Astrocyte (in vitro differentiated cells and primary cell): ENCODE measurements around the gene FRMD5. TPM values are rescaled to one million over a fixed set of nuclear protein-coding genes. Genes with fewer than 3 reads are reported as not detected.

Experiments used
- DNase-seq: peaks from one replicate; pipeline ENCODE4 v3.0.0-alpha.2; 2010; ENCODE audit warnings: low read depth
- FAIRE-seq: peaks from 2 replicates; lab custom pipeline; 2011; peaks lifted over from hg19 to GRCh38; lab: Jason Lieb, UNC
- H2AFZ ChIP-seq: 2 replicates; pipeline ENCODE4 v1.6.0; 2012; ENCODE audit warnings: low read depth, low read length, inconsistent platforms
- H3K27ac ChIP-seq: 2 replicates; pipeline ENCODE4 v1.5.1; 2011; ENCODE audit warnings: low read depth, low read length, inconsistent platforms
- H3K27me3 ChIP-seq: 2 replicates; pipeline ENCODE4 v1.6.0; 2011; ENCODE audit warnings: low read length, inconsistent platforms; ENCODE audit not compliant: insufficient read depth
- H3K36me3 ChIP-seq: 2 replicates; pipeline ENCODE4 v1.5.1; 2011; ENCODE audit warnings: low read length, inconsistent platforms; ENCODE audit not compliant: insufficient read depth
- H3K4me1 ChIP-seq: 2 replicates; pipeline ENCODE4 v1.5.1; 2011; ENCODE audit warnings: low read length, inconsistent platforms; ENCODE audit not compliant: insufficient read depth
- H3K4me2 ChIP-seq: 2 replicates; pipeline ENCODE4 v1.6.0; 2012; ENCODE audit warnings: low read length, inconsistent platforms
- H3K4me3 ChIP-seq: 2 replicates; pipeline ENCODE4 v1.5.1; 2011; ENCODE audit warnings: low read depth, mild to moderate bottlenecking, low read length, inconsistent platforms; ENCODE audit not compliant: insufficient read depth
- H3K79me2 ChIP-seq: 2 replicates; pipeline ENCODE4 v1.6.0; 2012; ENCODE audit warnings: mild to moderate bottlenecking, low read length, inconsistent platforms; ENCODE audit not compliant: insufficient read depth
- H3K9ac ChIP-seq: 2 replicates; pipeline ENCODE4 v1.6.0; 2012; ENCODE audit warnings: mild to moderate bottlenecking, low read length, inconsistent platforms
- H3K9me3 ChIP-seq: 2 replicates; pipeline ENCODE4 v1.5.1; 2012; ENCODE audit warnings: low read depth, mild to moderate bottlenecking, low read length, inconsistent platforms; ENCODE audit not compliant: insufficient read depth
- H4K20me1 ChIP-seq: 2 replicates; pipeline ENCODE4 v1.6.0; 2012; ENCODE audit warnings: low read length, inconsistent platforms; ENCODE audit not compliant: insufficient read depth
- H3K27ac Mint-ChIP-seq: one replicate; pipeline ENCODE4 v1.8.0; 2021; ENCODE audit warnings: mild to moderate bottlenecking, mixed read lengths; ENCODE audit not compliant: unreplicated experiment
- H3K27me3 Mint-ChIP-seq: one replicate; pipeline ENCODE4 v1.8.0; 2021; ENCODE audit warnings: low read depth, mixed read lengths; ENCODE audit not compliant: unreplicated experiment
- H3K36me3 Mint-ChIP-seq: one replicate; pipeline ENCODE4 v1.8.0; 2021; ENCODE audit warnings: low read depth, mixed read lengths; ENCODE audit not compliant: unreplicated experiment
- H3K4me1 Mint-ChIP-seq: one replicate; pipeline ENCODE4 v1.8.0; 2021; ENCODE audit warnings: low read depth, mixed read lengths; ENCODE audit not compliant: unreplicated experiment
- H3K4me3 Mint-ChIP-seq: one replicate; pipeline ENCODE4 v1.8.0; 2021; ENCODE audit warnings: mild to moderate bottlenecking, moderate library complexity, mixed read lengths; ENCODE audit not compliant: unreplicated experiment
- H3K9me3 Mint-ChIP-seq: one replicate; pipeline ENCODE4 v1.8.0; 2021; ENCODE audit warnings: mild to moderate bottlenecking, mixed read lengths; ENCODE audit not compliant: unreplicated experiment
- EZH2 ChIP-seq: IDR thresholded peaks from 2 replicates; pipeline ENCODE4 v1.6.1; 2012; ENCODE audit warnings: mild to moderate bottlenecking, low read length, inconsistent platforms; ENCODE audit not compliant: insufficient read depth
- total RNA-seq: library from RNA; stranded (reverse); gene quantifications from 2 replicates; pipeline ENCODE4 v1.2.1, GENCODE V29; 2021
- TF ChIP-seq, protein P1 (sequence below): IDR thresholded peaks from 2 replicates; pipeline ENCODE4 v1.5.1; 2011; ENCODE audit warnings: low read depth, mild to moderate bottlenecking, inconsistent platforms, low read length, moderate library complexity; ENCODE audit not compliant: insufficient read depth

FRMD5 gene
- total RNA-seq, 1 donor from 2014 or later = 19.6 TPM

DNA sequence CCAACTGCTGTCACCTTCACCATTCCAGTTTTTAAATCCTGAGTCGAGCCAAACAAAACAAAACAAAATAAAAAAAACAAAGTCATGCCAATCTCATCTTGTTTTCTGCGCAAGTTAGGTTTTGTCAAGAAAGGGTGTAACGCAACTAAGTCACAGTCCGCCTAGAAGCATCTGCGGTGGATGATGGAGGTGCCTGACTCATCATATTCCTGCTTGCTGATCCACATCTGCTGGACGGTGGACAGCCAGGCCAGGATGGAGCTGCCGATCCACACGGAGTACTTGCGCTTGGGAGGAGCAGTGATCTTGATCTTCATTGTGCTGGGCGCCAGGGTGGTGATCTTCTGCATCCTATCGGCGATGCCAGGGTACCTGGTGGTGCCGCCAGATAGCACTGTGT, 206.2 kb downstream of the FRMD5 start:
- Histone ChIP-seq H3K27ac (no peak overlapping the region), H3K9me3 (no peaks in the 10 kb centered on the region), H2AFZ (no peak overlapping the region), H4K20me1 (peaks cover 24% of the 10 kb centered on the region), H3K4me3 (no peak overlapping the region), H3K79me2 (peaks cover 23% of the 10 kb centered on the region), H3K4me2 (no peak overlapping the region), H3K36me3 (no peaks in the 10 kb centered on the region), H3K4me1 (no peaks in the 10 kb centered on the region), H3K9ac (no peak overlapping the region), H3K27me3 (no peaks in the 10 kb centered on the region)
- H3K4me3 Mint-ChIP-seq = no peak overlapping the region
- DNase-seq (no peak), FAIRE-seq (no peak)
- H3K9me3 Mint-ChIP-seq = no peaks in the 10 kb centered on the region
- no peaks in the 10 kb centered on the region for H3K27me3 Mint-ChIP-seq
- TF ChIP-seq, protein P1, sequence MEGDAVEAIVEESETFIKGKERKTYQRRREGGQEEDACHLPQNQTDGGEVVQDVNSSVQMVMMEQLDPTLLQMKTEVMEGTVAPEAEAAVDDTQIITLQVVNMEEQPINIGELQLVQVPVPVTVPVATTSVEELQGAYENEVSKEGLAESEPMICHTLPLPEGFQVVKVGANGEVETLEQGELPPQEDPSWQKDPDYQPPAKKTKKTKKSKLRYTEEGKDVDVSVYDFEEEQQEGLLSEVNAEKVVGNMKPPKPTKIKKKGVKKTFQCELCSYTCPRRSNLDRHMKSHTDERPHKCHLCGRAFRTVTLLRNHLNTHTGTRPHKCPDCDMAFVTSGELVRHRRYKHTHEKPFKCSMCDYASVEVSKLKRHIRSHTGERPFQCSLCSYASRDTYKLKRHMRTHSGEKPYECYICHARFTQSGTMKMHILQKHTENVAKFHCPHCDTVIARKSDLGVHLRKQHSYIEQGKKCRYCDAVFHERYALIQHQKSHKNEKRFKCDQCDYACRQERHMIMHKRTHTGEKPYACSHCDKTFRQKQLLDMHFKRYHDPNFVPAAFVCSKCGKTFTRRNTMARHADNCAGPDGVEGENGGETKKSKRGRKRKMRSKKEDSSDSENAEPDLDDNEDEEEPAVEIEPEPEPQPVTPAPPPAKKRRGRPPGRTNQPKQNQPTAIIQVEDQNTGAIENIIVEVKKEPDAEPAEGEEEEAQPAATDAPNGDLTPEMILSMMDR = no peak
- TF ChIP-seq EZH2 = no peak
- no peak overlapping the region for H3K27ac Mint-ChIP-seq
- H3K36me3 Mint-ChIP-seq = peaks cover 18% of the 10 kb centered on the region
- H3K4me1 Mint-ChIP-seq = no peaks in the 10 kb centered on the region

DNA sequence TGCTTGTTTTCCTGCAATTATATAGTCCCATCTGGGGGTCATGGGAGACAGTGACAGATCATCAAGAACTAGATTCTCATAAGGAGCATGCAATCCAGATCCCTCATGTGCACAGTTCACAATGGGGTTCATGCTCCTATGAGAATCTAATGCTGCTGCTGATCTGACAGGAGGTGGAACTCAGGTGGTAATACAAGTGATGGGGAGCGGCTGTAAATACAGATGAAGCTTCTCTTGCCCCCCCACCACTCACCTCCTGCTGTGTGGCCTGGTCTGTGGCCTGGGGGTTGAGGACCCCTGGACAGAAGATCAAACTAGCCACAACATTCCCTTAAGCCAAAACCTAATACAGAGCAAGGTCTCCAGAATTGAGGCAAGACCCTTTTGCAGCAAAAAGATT, 207.1 kb downstream of the FRMD5 start:
- FAIRE-seq (no peak), DNase-seq (no peak)
- Histone ChIP-seq H4K20me1 (peaks cover 24% of the 10 kb centered on the region), H3K36me3 (no peaks in the 10 kb centered on the region), H3K9ac (no peak overlapping the region), H3K27me3 (no peaks in the 10 kb centered on the region), H3K27ac (no peak overlapping the region), H3K4me1 (no peaks in the 10 kb centered on the region), H3K4me3 (no peak overlapping the region), H3K79me2 (peaks cover 23% of the 10 kb centered on the region), H2AFZ (no peak overlapping the region), H3K9me3 (no peaks in the 10 kb centered on the region), H3K4me2 (no peak overlapping the region)
- Mint-ChIP-seq H3K9me3 (no peaks in the 10 kb centered on the region), H3K4me1 (no peaks in the 10 kb centered on the region), H3K27ac (no peak overlapping the region), H3K36me3 (peaks cover 16% of the 10 kb centered on the region), H3K27me3 (no peaks in the 10 kb centered on the region), H3K4me3 (no peak overlapping the region)
- TF ChIP-seq EZH2 = no peak
- TF ChIP-seq, protein P1 = no peak

DNA sequence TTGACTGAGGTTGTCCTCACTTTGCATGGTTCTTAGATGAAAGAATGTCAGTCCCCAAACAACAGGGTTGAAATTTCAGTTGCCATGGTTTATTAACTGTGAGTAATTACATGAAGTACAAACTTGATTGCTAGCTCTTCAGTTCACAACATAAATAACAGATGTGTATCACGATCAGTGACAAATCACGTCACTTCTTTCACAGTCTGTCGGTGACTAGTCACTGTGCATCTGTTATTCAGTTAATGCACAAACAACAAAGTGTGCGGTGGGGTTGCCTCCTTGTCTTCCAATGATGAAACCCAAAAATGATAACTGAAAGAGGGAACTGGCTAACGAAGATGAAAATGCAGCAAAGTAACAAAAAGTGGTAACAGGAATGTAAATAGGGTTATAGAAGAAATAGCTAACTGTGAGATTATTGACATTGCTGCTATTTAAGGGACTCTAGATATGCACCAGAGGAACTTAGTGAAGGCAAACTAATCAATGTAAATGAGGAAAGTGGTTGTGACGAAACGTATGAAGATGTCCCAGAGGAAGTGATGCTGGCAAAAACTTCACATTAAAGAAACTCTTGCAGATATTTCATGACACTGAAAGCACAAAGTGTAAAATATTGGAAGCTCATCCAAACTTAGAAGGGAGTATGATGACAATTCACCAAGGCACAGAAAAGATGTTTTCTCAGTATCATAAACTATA, 208.9 kb downstream of the FRMD5 start:
- H3K27me3 ChIP-seq = no peaks in the 10 kb centered on the region
- no peaks in the 10 kb centered on the region for H3K9me3 Mint-ChIP-seq
- H4K20me1 ChIP-seq = peaks cover 24% of the 10 kb centered on the region
- TF ChIP-seq, protein P1 = no peak
- no peak for TF ChIP-seq EZH2
- no peak overlapping the region for H3K4me3 Mint-ChIP-seq
- no peaks in the 10 kb centered on the region for H3K9me3 ChIP-seq
- no peaks in the 10 kb centered on the region for H3K27me3 Mint-ChIP-seq
- DNase-seq = no peak
- no peak overlapping the region for H3K9ac ChIP-seq
- FAIRE-seq = no peak
- H3K27ac ChIP-seq = no peak overlapping the region
- H3K4me1 ChIP-seq = no peaks in the 10 kb centered on the region
- no peak overlapping the region for H2AFZ ChIP-seq
- no peak overlapping the region for H3K4me2 ChIP-seq
- H3K79me2 ChIP-seq = peaks cover 23% of the 10 kb centered on the region
- peaks cover 16% of the 10 kb centered on the region for H3K36me3 Mint-ChIP-seq
- H3K27ac Mint-ChIP-seq = no peak overlapping the region
- H3K4me1 Mint-ChIP-seq = peaks cover 2% of the 10 kb centered on the region
- no peaks in the 10 kb centered on the region for H3K36me3 ChIP-seq
- H3K4me3 ChIP-seq = no peak overlapping the region
